Endodermal cell (in vitro differentiated cells): ENCODE measurements around the gene POSTN. TPM values are rescaled to one million over a fixed set of nuclear protein-coding genes. Genes with fewer than 3 reads are reported as not detected.

Experiments used
- DNase-seq: peaks from one replicate; pipeline ENCODE4 v3.0.0-alpha.2; 2017
- H3K27ac ChIP-seq: 2 replicates; pipeline ENCODE4 v1.5.1; 2013; ENCODE audit warnings: mild to moderate bottlenecking, low read depth, low read length, moderate library complexity
- H3K27me3 ChIP-seq: 2 replicates; pipeline ENCODE4 v1.6.1; 2013; ENCODE audit warnings: mild to moderate bottlenecking, low read length, moderate library complexity; ENCODE audit not compliant: insufficient read depth, control insufficient read depth, poor library complexity, severe bottlenecking
- H3K36me3 ChIP-seq: 2 replicates; pipeline ENCODE4 v1.7.0; 2013; ENCODE audit warnings: mild to moderate bottlenecking, low read length, moderate library complexity; ENCODE audit not compliant: control insufficient read depth, insufficient read depth
- H3K4me1 ChIP-seq: one replicate; pipeline ENCODE4 v1.7.0; 2013; ENCODE audit warnings: low read length; ENCODE audit not compliant: control insufficient read depth, insufficient read depth
- H3K4me3 ChIP-seq: 2 replicates; pipeline ENCODE4 v1.5.1; 2013; ENCODE audit warnings: mild to moderate bottlenecking, low read length, moderate library complexity
- H3K9ac ChIP-seq: 2 replicates; pipeline ENCODE4 v1.6.1; 2013; ENCODE audit warnings: mild to moderate bottlenecking, low read length, moderate library complexity; ENCODE audit not compliant: poor library complexity, severe bottlenecking; ENCODE audit errors: extremely low read depth
- H3K9me3 ChIP-seq: 2 replicates; pipeline ENCODE4 v1.6.1; 2013; ENCODE audit warnings: mild to moderate bottlenecking, low read length, moderate library complexity; ENCODE audit not compliant: control insufficient read depth
- H3K27ac Mint-ChIP-seq: 2 replicates; pipeline ENCODE4 v1.8.0; 2020; ENCODE audit warnings: mixed read lengths
- H3K27me3 Mint-ChIP-seq: 2 replicates; pipeline ENCODE4 v1.8.0; 2021; ENCODE audit warnings: mild to moderate bottlenecking, mixed read lengths; ENCODE audit not compliant: insufficient read depth
- H3K36me3 Mint-ChIP-seq: 2 replicates; pipeline ENCODE4 v1.8.0; 2020; ENCODE audit warnings: low read depth, mixed read lengths
- H3K4me1 Mint-ChIP-seq: 2 replicates; pipeline ENCODE4 v1.8.0; 2020; ENCODE audit warnings: mixed read lengths
- H3K4me3 Mint-ChIP-seq: 2 replicates; pipeline ENCODE4 v1.8.0; 2020; ENCODE audit warnings: mild to moderate bottlenecking, moderate library complexity, mixed read lengths
- H3K9me3 Mint-ChIP-seq: 2 replicates; pipeline ENCODE4 v1.8.0; 2020; ENCODE audit warnings: mild to moderate bottlenecking, mixed read lengths
- WGBS, 2 experiments: methylation state at CpG; one replicate each; pipeline versions ENCODE4 v1.1.5 to v1.1.7; 2013; ENCODE audit warnings: missing lambda C conversion rate in 2 of 2, mixed read lengths in 1 of 2; ENCODE audit not compliant: insufficient coverage in 1 of 2, insufficient read length in 1 of 2; 5-methylcytosine and 5-hydroxymethylcytosine counted together
- total RNA-seq, 2 donors: library from RNA; stranded (reverse); fragmentation: NEBNext Ultra II Directional in 1 of 2; extraction: Animal tissue kit (Norgen Biotek cat#: 25700) in 1 of 2; gene quantifications; 2 replicates in 1 of 2; 3 replicates in 1 of 2; pipeline ENCODE4 v1.2.1, GENCODE V29; 2021
- TF ChIP-seq, protein P1 (sequence below): fragments of 200-600 bp; sonication (generic); conservative IDR thresholded peaks from 2 replicates; pipeline ENCODE4 v1.5.0; 2021; ENCODE audit warnings: antibody characterized with exemption, mild to moderate bottlenecking

POSTN gene
- total RNA-seq, 2 donors from 2014 or later: 0.66 to 1.4 TPM

DNA sequence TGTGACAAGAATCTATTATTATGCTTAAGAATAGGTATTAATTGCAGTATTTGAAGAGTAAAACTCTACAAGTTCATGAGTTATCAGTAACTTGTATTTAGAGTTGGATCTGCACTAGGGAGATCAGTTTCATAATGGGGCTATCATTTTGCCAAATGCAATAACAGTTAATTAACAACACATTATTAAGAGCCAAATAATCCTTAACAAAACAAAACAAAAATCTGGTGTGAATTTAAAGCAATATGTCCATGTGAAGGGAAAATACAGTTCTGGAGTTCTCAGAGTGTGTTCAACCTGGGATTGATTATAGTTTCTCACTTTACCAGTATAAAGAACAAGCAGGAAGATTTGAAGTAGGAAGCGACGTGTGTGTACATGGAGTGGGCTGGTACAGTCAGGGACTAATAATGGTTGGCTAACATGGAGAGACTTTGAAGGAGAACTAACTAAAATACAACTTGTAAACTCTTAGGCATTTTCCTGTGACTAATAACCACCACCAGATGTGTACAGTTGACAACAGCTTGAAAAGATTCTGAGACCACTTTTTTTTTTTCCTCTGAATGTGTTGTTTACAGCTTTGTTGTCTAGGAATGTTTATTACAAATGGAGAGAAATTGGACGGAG is 58.5 kb downstream of the POSTN start:
- H3K27ac Mint-ChIP-seq: no peak overlapping the region
- 97% methylated on average over 3 of the region's 3 CpGs; no CpG with 5 or more reads in 1 of the 2 experiments for WGBS, 2 experiments
- H3K27me3 Mint-ChIP-seq: no peaks in the 10 kb centered on the region
- H3K9me3 Mint-ChIP-seq: no peaks in the 10 kb centered on the region
- no peaks in the 10 kb centered on the region for H3K4me1 Mint-ChIP-seq
- Histone ChIP-seq H3K4me3 (no peak overlapping the region), H3K4me1 (no peaks in the 10 kb centered on the region), H3K9me3 (peaks cover 4% of the 10 kb centered on the region), H3K27ac (no peak overlapping the region), H3K27me3 (no peaks in the 10 kb centered on the region), H3K36me3 (no peaks in the 10 kb centered on the region), H3K9ac (no peak overlapping the region)
- no peak overlapping the region for H3K4me3 Mint-ChIP-seq
- TF ChIP-seq, protein P1, sequence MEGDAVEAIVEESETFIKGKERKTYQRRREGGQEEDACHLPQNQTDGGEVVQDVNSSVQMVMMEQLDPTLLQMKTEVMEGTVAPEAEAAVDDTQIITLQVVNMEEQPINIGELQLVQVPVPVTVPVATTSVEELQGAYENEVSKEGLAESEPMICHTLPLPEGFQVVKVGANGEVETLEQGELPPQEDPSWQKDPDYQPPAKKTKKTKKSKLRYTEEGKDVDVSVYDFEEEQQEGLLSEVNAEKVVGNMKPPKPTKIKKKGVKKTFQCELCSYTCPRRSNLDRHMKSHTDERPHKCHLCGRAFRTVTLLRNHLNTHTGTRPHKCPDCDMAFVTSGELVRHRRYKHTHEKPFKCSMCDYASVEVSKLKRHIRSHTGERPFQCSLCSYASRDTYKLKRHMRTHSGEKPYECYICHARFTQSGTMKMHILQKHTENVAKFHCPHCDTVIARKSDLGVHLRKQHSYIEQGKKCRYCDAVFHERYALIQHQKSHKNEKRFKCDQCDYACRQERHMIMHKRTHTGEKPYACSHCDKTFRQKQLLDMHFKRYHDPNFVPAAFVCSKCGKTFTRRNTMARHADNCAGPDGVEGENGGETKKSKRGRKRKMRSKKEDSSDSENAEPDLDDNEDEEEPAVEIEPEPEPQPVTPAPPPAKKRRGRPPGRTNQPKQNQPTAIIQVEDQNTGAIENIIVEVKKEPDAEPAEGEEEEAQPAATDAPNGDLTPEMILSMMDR: no peak
- no peak for DNase-seq
- H3K36me3 Mint-ChIP-seq: no peaks in the 10 kb centered on the region

DNA sequence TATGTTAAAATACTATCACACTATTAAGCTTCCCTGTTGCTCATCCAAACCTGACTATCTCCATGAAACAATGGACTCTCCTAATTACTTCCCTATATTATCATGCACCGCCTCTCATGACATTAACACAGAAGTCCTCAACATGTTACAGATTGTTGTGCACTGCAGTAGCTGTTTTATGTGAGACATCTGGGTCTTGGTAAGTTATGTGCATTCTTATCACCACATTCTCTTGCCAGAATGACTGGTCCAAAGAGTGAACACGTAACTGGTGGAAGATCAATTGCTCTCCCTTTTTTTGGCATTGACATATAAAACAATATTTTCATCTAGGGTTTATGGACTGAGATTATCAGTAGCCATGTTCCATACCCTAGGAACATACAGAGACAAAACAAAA is 59.4 kb downstream of the POSTN start:
- no peak overlapping the region for H3K4me3 ChIP-seq
- H3K27me3 ChIP-seq: no peaks in the 10 kb centered on the region
- TF ChIP-seq, protein P1: no peak
- Mint-ChIP-seq H3K36me3 (no peaks in the 10 kb centered on the region), H3K27me3 (no peaks in the 10 kb centered on the region), H3K4me3 (no peak overlapping the region), H3K4me1 (no peaks in the 10 kb centered on the region), H3K9me3 (peaks cover 5% of the 10 kb centered on the region), H3K27ac (no peak overlapping the region)
- no peak for DNase-seq
- no peak overlapping the region for H3K27ac ChIP-seq
- H3K36me3 ChIP-seq: no peaks in the 10 kb centered on the region
- no peaks in the 10 kb centered on the region for H3K4me1 ChIP-seq
- H3K9me3 ChIP-seq: peaks cover 4% of the 10 kb centered on the region
- 92% methylated on average over 2 of the region's 2 CpGs; no CpG with 5 or more reads in 1 of the 2 experiments for WGBS, 2 experiments
- H3K9ac ChIP-seq: no peak overlapping the region

DNA sequence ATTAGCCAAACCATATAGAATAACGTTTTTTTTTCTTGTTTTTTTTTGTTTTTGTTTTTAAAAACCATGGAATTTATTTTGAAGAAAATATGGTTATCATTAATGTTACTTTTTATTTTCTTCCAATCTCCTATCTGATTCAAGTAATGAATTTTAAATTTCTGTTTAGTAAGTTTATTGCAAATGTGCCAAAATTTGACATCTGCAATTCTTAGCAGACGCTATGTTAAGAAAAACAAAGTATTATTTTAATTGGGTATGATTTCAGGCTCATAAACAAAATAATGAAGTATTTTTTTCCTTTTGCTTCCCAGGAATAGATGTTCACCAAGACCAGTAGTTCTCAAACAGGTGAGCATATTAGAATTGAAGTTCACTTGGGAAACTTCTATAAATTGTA is 63.1 kb downstream of the POSTN start:
- Histone ChIP-seq H3K27me3 (no peaks in the 10 kb centered on the region), H3K4me1 (no peaks in the 10 kb centered on the region), H3K4me3 (no peak overlapping the region), H3K36me3 (no peaks in the 10 kb centered on the region), H3K27ac (no peak overlapping the region), H3K9ac (no peak overlapping the region), H3K9me3 (peaks cover 36% of the 10 kb centered on the region)
- TF ChIP-seq, protein P1: no peak
- DNase-seq: no peak
- no peak overlapping the region for H3K27ac Mint-ChIP-seq
- no peaks in the 10 kb centered on the region for H3K4me1 Mint-ChIP-seq
- WGBS, 2 experiments: 83 to 100% methylated on average over 1 of the region's 2 CpGs
- peaks cover 14% of the 10 kb centered on the region for H3K36me3 Mint-ChIP-seq
- no peak overlapping the region for H3K4me3 Mint-ChIP-seq
- H3K27me3 Mint-ChIP-seq: no peaks in the 10 kb centered on the region
- H3K9me3 Mint-ChIP-seq: peaks cover 33% of the 10 kb centered on the region
